NCI-H1417 treated with DMSO at 0.1 percent for 48 hours (cell line): ENCODE measurements around the gene BANP.
"Not testable (repeated sequence)": the region's sequence is repeated elsewhere in the genome, so short reads cannot be mapped to it uniquely, and the experiment has no call there.

ENCODE experiments used
- DNase-seq: peaks from one replicate; lab custom pipeline; 2025; lab: John Stamatoyannopoulos, UW

Gene BANP

DNA sequence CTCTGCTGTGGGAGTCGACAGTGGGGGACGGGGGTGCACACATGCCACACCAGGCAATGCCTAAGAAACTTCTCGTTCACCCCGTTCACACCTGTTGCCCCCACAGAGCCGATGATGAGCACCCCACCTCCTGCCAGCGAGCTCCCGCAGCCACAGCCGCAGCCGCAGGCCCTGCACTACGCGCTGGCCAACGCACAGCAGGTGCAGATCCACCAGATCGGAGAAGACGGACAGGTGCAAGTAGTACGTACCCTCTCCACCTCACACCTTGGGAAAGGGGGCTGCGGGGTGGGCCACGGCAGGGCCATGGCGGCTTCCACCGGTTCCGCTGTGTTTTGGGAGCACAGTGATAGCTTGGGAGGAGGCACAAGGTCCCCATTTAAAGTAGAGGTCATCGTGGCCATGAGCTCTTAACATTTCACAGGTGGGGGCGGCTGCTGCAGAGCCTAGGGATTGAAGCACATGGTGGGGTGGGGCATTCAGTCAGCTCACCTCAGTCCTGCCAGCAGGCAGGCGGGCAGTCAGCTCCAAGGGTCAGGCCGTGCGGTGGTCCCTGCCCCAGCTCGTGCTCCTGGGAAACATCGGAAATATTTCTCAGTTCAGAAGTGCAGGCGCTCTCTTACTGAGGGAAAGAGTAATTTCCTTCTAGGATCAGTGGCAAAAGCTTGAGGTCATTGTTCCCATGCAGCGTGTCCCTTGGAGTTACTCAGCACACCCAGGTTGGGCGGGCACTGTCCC is 81.9 kb downstream of the BANP start:
- DNase-seq: not testable (repeated sequence)

DNA sequence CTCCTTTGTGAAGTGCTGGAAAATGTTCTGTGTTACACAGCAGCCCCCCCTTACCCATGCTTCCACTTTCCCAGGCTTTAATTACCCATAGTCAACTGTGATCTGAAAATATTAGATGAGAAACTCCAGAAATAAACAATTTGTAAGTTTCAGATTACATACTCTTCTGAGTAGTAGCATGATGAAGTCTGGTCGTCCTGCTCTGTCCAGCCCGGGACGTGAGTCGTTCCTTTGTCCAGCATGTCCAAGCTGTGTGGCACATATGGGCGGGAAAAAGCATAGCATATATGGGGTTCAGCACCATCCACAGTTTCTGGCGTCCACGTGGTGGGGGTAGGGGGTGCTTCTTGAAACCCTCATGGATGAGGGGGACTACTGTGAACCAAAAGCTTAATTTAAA is 83.5 kb downstream of the BANP start:
- DNase-seq: no peak

DNA sequence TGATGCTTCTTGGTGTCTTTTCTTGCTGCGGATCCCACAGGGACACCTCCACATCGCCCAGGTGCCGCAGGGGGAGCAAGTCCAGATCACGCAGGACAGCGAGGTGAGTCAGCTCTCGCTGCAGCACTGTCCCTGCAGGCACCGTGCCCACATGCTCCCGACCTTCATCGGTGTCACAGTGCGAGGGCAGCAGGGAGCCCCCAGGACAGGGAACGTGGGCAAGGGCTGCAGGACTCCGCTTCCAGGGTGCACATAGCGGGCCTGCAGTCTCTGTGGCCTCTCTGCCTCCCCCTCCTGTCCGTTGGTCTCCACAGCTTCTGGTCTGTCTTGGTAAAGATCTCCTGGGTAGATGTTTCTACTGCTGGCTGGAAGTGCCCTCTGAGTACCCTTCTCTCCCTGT is 84.1 kb downstream of the BANP start:
- DNase-seq: no peak

DNA sequence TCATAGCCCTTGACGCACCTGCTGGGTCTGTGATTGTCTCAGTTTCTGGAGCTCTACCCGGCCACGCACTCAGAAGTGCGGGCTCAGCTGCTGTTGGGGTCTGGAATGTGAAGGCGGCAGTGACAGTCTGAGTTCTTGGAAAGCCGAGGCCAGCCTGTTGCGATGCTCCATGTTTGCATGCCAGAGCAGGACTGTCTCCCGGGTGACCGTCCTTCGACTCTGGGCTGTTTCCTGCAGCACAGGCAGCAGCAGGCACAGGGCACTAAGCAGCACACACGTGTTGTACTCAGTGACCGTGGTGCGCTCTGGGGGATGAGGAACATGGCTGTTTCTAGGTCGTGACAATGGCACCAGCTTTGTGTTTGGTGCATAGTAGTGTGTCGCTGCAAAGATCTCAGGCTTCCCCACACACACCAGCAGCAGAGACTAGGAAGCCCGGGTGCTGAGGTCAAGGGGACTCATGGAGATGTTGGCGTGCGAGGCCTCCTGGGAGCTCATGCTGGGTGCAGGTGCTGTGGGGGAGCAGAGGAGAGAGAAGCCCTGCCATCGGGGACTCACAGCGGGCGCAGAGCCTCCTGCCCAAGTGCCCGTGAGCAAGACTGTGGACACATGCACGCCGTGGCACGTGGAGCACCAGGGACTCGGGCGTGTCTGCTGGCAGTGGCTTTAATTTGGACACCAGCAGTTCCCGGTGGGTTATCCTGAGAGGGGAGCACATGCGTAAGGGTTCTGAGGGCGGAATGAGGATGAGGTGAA is 84.8 kb downstream of the BANP start:
- not testable (repeated sequence) for DNase-seq

DNA sequence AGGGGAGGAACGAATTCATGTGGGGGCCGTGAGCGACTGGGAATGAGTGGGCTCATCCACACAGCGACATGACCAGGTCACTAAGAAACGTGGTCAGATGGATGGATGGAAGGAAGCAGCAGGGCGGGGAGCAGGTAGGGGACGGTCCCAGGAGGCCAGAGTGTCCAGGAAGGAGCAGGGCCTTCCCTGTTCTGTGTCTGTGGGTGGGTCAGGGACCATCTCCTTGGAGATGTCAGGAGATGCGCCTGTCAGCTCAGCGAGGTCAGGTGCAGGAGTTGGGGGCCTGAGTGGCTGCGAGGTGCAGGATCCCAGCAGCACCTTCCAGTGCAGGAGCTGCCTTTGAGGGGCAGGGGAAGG is 85.4 kb downstream of the BANP start:
- DNase-seq: not testable (repeated sequence)

DNA sequence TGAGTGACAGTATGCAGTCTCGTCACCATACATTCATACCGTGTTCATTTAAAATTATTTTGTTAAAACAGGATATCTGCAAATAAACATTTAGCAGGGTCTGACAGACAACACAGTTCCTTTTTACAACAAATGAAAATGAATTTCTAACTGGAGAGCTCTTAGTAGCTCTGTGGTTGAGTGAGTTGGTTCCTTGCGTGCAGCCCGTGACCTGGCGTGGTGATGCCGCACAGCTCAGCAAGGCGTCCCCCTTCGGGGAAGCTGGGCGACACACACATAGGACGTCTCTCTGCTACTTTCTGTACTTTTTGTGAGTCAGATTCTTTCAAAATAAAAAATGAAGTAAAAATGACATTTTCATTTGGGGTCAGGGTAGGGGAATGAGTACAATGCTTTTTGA is 86.1 kb downstream of the BANP start:
- not testable (repeated sequence) for DNase-seq

DNA sequence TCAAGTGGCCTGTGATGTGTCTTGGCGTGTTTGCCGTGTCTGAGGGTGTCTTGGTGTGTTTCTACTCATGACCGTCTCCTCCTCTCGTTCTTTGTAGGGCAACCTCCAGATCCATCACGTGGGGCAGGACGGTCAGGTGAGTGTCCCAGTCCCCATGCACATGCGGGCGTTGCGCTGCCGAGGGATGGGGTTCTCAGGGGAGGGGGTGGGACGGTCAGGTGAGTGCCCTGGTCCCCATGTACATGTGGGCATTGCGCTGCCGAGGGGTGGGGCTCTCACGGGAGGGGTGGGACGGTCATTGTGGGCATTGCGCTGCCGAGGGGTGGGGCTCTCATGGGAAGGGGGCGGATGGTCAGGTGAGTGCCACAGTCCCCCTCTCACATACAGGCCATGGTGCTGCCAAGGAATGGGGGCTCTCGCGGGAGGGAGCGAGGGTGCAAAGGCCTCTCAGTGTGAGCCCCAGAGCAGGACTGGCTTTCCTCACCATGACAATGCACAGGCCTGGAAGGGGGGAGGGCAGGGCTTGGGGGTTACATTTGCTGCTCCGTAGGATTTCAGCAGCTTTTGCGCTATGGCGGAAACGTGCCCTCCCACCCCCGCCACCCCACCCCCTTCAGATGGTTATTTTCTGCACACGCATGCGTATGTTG is 86.8 kb downstream of the BANP start:
- not testable (repeated sequence) for DNase-seq

DNA sequence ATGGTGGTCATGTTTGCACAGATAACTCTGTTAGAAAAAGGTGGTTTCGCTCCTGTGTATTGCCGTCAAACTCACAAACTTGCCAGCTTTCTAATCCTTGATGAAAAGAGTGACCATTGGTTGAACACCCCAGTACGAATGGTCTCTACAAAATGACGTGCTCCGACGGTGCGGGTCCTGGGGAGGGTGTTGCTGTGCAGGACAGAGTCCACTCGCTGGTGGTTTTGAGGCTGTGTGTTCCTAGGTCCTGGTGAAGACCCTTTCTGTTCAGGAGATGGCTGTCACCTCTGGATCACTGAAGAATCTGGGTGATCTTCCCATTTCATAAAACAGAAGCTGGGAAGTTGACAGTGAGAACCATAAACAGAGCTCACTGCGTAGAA is 87.3 kb downstream of the BANP start:
- not testable (repeated sequence) for DNase-seq

DNA sequence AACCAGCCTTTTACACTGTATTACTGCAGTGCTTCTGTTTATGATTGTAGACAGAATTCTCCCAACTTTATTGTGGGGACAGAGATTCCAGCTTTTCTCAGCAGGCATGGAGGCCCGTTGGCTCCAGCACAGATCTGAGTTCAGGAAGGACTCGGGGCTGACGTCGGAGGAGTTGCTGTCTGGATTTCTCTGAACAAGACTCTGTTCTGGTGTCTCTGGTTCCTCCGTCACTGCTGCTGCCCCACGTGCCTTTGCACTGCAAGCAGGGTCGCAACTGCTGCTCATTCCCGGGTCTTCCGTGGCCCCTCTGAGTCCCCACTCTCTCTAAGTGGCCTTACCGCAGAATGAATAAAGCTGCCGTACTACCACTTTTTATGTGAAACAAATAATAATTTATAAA is 88.4 kb downstream of the BANP start:
- no peak for DNase-seq

DNA sequence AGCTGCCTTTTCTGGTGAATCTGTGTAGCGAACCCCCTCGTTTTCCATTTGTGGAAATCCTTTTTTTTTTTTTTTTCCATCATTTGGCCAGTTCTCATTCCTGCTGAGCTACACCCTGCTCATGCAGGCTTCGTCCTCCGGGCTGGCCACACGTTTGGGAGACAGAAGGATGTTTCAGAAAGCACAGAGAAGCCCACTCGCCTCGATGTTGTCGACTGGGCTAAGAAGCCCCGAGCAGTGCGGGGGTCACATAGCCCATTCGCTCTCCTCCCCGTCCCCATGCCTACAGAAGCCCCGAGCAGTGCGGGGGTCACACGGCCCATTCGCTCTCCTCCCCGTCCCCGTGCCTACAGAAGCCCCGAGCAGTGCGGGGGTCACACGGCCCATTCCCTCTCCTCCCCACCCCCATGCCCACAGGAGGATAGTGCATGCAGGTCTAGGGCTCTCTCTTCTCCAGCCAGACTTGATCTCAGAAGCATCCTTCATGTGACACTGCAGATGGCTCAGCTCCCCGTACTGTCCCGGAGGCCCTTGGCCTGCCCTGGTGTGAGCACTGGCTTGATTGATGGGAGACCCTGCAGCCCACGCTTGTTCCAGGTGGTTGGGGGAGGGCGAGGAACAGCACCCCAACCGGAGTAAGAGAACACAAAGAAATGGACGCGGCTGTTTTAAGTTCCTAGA is 89.1 kb downstream of the BANP start:
- not testable (repeated sequence) for DNase-seq

DNA sequence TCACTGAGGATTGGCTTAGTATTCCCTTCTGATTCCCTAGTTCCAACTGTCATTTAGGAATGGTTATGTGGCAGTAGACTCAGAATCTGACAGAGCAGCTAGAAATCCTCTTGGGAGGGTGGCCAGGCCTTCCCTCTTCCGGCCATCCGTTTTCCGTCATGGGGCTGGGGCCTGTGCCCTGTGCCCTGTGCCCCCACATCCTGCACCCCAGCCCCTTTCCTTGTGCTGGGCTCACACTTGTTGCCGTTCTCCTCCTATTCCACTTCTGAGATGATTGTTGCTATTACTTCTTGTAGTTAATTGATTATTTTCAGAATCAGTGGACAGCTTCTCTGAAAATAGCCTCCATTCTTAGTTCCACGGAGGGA is 89.6 kb downstream of the BANP start:
- not testable (repeated sequence) for DNase-seq

DNA sequence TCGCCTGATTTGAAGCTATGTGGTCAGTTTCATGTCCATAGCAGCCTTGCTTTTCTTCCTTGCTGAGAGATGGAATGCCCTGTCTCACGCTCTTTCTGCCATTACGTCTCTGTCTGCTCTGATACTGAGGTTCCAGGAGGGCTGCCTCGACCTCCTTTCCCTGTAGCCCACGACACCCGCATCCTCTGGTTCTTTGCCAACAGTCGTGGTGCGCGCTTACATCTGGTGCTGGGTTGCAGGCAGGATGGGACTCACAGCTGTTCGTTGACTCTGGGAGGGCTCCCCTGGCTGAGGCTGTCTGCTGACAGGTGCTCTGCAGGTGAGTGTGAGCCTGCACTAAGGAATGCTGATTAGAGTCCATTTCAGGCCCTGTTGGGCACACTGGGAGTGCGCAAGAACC is 90.3 kb downstream of the BANP start:
- not testable (repeated sequence) for DNase-seq

DNA sequence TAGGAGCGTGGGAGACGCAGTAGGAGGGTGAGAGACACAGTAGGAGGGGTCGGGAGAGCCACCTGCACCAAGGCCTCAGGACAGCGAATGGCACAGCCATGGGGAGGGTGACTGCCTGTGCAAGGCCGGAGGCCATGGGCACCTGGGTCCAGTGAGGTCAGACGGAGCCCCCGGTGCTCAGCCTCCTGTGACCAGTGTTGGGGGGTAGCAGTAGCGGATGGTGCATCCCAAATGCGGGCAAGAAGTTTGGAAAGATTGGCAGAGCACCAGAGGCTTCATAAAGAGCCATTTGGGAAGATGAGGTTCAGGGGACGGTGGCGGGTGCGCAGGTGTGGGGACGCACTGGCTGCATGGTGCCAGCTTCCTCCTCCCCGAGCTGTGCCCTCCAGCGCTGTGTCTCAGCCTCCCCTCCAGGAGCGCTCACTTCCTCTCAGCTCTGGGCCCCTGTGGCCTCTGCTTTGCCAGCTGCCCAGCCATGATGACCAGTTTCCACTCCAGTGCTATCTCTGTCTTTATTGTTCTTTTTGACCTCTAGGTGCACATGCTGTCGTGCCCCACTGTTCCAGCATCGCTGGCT is 90.8 kb downstream of the BANP start:
- not testable (repeated sequence) for DNase-seq

DNA sequence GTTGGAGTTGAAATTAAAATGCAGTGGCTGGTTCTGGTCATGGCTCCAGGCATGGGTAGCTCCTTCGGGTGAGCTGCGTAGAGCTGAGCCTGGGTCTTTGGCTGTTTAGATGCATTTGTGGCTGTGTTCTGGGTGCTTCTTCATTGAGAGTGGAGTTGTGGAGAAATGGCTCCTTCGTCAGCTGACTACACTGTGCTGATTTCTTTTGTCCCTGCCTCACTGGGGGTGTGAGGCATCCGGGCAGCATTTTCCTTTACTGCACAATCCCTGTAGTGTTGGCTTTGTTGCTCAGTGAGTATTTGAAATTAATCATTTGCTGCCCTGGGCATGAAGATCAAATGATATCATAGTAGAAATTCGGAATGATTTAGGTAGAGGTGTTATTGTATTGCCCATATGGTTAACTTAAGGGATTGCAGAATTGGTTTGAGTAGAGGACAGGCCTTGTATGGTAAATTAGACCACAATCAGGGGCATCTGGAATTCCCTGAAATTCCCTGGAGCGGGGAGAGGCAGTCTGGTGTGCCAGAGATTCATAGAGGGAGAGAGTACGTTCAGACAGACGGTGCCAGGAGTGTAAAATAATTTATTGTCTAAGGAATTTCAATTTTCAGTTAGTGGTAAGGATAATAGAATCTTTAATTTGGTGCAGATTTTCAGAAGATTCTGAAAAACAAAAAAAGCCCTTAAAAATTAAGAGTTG is 92.1 kb downstream of the BANP start:
- not testable (repeated sequence) for DNase-seq

DNA sequence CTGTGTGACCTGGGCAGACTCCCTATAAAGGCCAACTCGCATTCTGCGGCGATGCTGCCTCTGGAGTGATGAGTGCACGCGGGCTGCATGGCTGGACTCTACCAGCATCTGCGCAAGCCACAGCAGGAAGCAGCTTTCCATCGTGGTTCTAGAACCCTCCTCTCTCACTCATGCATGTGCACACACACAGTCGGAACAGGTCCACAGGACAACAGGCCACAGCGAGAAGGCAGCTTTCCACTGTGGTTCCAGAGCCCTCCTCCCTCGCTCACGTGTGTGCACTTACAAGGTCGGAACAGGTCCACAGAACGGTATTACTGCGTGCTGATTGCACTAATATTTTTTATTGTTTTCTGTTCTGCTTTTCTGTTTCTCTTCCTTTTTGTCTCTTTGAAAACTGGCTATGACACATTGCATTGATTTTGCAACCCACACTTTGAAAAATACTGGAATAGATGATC is 92.9 kb downstream of the BANP start:
- DNase-seq: not testable (repeated sequence)

DNA sequence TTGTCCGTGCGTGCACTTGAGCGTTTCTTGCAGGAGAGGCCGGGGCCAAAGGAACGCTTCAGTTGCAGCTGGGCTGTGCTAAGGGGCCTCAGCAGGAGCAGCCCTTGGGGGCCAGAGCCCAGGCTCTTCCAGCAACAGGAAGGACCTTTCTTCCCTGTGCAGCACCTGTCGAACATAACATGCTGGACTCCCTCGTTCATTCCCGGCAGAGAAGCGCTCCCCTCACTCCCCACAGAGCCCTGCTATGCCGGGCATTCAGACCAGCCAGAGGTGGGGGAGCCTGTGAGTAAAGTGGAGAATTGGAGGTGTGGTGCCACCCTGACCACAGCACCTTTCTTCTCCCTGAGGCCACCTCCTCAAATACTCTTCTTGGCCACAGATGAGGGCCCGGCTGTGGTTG is 94.1 kb downstream of the BANP start:
- DNase-seq: not testable (repeated sequence)

DNA sequence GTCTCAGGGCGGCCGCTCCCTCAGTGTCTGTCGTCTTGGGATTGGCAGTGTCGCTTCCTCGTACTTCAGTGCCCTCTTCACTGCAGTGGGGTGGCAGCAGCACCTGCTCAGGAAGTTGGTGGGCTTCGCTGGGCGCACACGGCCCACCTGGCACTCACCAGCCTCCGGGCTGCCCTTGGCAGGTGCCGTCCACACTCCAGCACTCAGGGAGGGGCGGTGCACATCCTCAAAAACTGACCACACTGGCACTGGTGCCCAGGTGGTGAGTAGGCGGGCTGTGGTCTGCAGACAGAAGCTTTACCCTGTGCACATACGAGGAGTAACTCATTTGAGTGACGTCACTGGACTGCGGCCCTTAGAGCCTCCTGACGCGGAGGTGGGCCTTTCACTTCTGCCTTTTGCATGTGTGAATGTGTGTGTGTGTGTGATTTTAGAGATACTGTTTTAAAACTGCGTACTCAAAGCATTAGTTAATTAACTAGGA is 94.6 kb downstream of the BANP start:
- DNase-seq: no peak

DNA sequence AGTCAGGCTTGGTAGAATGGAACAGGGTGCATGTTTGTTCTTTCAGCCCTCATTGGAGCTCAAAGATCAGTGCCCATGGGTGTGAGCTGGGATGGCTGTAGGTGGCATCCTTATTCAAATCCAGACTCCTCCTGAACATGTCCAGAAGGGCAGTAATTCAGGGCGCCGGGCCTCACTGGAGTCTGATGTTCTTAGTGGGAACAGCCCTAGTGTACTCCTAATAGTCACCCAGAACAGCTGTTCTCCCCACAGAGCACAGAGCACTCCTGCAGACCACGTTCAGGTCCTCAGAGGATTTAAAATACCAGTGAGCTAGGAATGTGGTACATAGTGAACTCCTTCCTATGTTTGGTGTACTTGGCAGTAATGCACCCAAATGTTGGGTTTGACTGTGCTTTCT is 96.2 kb downstream of the BANP start:
- no peak for DNase-seq

DNA sequence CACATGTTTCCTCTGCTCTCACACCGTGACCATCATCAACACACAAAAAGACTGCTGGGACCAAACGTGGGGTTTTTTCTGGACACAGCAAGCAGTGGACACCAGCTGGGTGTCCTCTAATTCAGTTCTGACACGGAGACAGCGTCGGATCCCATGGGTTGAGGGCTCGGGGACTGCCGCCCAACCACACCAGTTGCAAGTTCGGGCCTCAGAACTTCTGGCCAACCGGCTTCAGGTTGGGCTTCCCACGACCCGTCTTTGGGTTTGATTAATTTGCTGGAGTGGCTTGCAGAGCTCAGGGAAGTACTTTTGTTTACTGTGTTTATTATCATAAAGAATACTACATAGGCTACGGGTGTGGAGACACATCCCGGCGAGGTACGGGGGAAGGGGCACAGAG is 97.8 kb downstream of the BANP start:
- DNase-seq: no peak

DNA sequence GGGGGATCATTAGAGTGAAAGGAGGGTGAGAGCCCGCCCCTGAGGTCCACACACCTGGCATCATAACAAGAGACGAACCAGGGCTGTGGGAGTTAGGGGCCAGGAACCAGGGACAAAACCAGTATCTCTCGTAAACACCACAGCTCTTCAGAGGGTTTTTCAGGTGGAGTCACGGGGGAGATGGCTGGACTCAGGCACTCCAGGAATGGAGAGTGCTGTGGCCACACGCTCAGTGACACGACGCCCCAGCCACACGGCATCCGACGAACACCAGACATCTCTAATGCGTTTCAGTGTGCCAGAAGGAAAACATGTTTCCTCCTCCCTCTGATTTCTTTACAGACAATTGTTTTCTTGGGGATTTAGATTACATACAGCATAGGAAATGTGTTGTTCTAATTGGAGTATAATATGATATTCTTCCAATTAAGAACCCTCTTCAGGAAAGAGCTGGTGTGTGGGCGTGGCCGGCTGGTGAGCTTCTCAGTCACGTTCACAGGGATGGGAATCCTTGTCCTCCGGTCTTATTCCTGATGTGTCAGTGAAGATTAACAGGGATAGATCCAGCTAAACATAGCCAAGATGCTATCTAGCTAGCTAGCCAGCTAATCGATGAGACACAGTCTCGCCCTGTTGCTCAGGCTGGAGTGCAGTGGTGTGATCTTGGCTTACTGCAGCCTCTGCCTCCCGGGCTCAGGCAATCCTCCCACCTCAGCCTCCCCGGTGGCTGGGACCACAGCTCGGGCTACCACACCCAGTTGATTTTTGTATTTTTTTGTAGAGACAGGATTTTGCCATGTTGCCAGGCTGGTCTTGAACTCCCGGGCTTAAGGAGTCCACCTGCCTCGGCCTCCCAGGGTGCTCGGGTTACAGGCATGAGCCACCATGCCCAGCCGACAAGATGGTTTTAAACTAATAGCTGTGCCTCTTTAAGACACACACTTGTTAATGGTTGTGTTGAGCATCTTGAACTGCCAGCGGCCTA is 98.6 kb downstream of the BANP start:
- no peak for DNase-seq
